ENCODE results near the gene LDB2.

GRCh38 chr4:16853640-16854039, 44.8 kb downstream of the LDB2 start:
- TF ChIP-seq CTCF (IDR thresholded peaks at IDR 0.05) (no peak), ZFX (IDR thresholded peaks at IDR 0.05; ENCODE audit: borderline replicate concordance) (no peak)
